Fibroblast of villous mesenchyme (primary cell): ENCODE data around the gene SCTR. TPM values are rescaled to one million over a fixed set of nuclear protein-coding genes. Genes with fewer than 3 reads are reported as not detected.

Experiments
- DNase-seq: peaks from one replicate; pipeline ENCODE4 v3.0.0-alpha.2; 2010; ENCODE audit warnings: low read depth
- H3K4me3 ChIP-seq: 2 replicates; pipeline ENCODE4 v1.5.1; 2011; ENCODE audit warnings: low read depth, mild to moderate bottlenecking, low read length
- total RNA-seq: library from RNA; depleted of rRNA; stranded (reverse); fragments of >200 nt; gene quantifications from 2 replicates; pipeline ENCODE4 v1.2.3, GENCODE V29; 2012
- TF ChIP-seq, protein P1 (sequence below): IDR thresholded peaks from 2 replicates; pipeline ENCODE4 v1.5.1; 2012; ENCODE audit warnings: low read depth, mild to moderate bottlenecking, low read length; ENCODE audit not compliant: insufficient read depth

The SCTR gene
- total RNA-seq, 1 donor, result not detected

DNA sequence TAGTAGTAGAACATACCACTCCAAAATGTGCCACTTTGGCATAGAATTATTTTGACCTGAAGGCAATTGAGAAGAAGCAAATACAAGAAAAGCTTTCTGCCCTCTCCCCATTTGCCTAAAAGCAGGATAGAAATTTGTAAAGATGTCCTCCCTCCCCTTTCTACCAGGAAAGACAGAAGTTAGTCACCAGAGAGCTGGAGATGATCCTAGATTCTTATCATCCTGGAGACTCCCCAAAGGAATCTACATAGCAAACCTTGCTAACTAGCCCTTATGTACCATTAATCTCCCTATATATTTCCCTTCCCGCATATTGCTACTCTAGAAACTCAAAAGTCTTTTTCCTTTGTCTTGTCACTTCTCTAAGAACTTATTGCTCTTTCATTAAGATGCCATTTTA is 105.2 kb downstream of the SCTR start:
- H3K4me3 ChIP-seq, result no peak overlapping the region
- no peak for DNase-seq
- TF ChIP-seq, protein P1, sequence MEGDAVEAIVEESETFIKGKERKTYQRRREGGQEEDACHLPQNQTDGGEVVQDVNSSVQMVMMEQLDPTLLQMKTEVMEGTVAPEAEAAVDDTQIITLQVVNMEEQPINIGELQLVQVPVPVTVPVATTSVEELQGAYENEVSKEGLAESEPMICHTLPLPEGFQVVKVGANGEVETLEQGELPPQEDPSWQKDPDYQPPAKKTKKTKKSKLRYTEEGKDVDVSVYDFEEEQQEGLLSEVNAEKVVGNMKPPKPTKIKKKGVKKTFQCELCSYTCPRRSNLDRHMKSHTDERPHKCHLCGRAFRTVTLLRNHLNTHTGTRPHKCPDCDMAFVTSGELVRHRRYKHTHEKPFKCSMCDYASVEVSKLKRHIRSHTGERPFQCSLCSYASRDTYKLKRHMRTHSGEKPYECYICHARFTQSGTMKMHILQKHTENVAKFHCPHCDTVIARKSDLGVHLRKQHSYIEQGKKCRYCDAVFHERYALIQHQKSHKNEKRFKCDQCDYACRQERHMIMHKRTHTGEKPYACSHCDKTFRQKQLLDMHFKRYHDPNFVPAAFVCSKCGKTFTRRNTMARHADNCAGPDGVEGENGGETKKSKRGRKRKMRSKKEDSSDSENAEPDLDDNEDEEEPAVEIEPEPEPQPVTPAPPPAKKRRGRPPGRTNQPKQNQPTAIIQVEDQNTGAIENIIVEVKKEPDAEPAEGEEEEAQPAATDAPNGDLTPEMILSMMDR, result no peak

DNA sequence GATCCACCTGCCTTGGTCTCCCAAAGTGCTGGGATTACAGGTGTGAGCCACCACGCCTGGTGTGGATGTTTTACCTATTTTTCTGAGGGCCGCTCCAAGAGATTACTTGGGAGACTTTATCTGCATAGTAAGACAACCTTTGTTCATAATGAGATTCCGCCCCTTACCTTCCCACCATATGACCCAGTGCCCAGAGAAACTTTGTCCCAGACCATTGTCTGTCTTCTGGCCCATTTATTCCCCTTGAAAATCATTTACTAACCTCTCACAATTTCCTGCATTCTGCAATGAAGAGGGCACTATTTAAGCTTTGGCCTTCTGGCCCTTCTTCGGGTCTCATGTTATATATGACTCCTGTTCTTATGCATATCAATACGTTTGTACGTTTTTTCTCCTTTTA is 106.4 kb downstream of the SCTR start:
- no peak overlapping the region for H3K4me3 ChIP-seq
- TF ChIP-seq, protein P1, result no peak
- DNase-seq, result no peak

DNA sequence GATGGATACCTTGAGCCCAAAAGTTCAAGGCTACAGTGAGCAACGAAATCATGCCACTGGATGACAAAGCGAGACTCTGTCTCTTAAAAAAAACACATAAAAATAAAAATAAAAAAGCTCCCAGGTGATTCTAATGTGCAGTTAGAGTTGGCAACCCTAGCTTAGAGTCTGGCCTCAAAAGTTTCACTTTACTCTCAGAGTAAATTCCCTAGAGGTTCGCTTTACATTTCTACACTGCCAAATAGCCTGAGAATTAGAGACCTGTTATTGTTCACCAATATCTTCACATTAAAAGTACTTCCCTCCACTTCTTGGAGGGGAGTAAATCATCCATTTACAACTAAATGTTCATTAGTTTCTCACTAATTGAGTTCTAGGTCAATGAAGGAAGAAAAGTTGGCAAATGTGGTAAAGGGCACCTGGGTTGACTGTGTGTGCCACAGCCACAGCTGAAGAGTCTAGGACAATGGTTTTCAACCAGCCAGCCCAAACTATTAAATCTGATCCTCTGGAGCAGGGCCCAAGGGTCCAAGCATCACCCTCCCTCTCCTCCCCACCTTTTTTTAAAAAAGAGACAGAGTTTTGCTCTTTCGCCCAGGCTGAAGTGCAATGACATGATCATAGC is 107.9 kb downstream of the SCTR start:
- no peak for DNase-seq
- no peak overlapping the region for H3K4me3 ChIP-seq
- TF ChIP-seq, protein P1, result no peak

DNA sequence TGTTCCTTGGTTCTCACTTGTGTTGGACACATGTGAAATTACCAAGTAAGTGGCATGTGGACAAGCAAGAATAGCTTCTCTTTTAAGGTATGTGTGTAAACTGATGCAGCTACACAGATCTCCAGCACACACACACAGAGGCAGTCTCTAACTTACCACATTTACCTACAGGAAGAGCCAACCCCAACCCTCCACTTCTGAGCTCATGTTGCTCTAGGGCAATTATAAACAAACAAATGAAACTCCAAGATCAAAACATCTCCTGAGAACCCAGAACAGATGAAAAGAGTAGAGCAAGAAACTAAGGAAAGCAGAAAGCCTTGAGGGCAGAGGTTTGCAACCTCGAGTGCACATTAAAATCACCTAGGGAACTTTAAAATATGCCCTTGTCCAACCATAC is 108.7 kb downstream of the SCTR start:
- DNase-seq, result no peak
- H3K4me3 ChIP-seq, result no peak overlapping the region
- TF ChIP-seq, protein P1, result no peak

DNA sequence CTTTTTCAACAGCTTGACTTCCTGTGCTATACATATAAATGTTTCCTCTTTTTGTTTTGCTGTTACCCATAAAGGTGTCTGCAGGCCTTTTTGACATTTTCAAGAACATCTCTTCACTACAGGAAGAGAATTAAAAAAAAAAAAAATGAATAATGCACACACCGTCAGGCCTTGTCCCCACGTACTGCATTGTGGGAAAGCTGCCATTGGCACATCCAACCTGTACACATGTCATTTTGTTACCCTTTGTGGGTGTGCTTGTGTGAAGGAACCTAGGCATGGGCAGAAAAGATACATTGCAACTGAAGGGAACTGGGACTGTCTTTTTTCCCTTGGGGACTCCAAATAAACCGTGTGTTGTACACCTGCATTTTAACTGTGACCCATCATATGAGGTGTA is 109.4 kb downstream of the SCTR start:
- TF ChIP-seq, protein P1, result no peak
- H3K4me3 ChIP-seq, result no peak overlapping the region
- DNase-seq, result no peak

DNA sequence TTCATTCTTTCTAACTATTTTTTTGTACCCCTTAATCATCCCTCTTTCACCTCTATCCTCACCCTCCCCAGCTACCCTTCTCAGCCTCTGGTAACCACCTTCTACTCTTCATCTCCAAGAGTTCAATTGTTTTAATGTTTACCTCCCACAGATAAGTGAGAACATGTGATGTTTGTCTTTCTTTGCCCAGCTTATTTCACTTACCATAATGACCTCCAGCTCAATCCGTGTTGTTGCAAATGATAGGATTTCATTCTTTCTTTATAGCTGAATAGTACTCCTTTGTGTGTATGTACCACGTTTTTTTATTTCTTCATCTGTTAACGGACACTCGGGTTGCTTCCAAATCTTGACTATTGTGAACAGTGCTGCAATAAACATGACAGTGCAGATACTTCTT is 114.8 kb downstream of the SCTR start:
- H3K4me3 ChIP-seq, result no peak overlapping the region
- DNase-seq, result no peak
- TF ChIP-seq, protein P1, result no peak

DNA sequence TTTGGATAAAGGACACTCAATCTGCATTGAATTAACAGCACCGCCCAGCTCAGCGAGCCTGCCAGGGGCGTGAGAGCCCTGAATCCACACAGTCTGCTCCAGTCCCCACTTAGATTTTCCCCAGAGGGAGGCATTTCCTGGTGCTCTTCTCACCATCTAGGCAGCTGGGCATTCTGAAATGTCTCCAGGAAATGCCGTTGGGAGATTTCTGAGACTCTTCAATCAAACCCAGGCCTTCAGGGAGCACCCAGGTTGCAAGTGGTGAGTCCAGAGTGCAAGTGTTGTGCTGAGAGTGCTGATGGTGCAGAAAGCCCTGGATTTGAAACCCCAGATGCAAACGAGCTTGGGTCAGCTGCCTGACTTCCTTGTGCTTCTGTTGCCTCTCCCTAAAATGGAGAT is 116.1 kb downstream of the SCTR start:
- TF ChIP-seq, protein P1, result no peak
- no peak for DNase-seq
- H3K4me3 ChIP-seq, result no peak overlapping the region
